ENCODE measurements around the gene TEX22. TPM values are rescaled to one million over a fixed set of nuclear protein-coding genes. Genes with fewer than 3 reads are reported as not detected.

The TEX22 gene
- total RNA-seq, 4 donors from 2014 or later: 0.35 to 1.6 (median 0.94) TPM; not detected in 1

GRCh38 chr14:105425823-105426247, 27.5 kb downstream of the TEX22 start:
- peaks cover 4 to 17% (median 13%) of the 10 kb centered on the region in 4 donors for H3K4me1 ChIP-seq
- DNase-seq: no peak
- no peak overlapping the region for H3K27ac ChIP-seq
- H3K36me3 ChIP-seq: no peaks in the 10 kb centered on the region
- H3K9me3 ChIP-seq: no peaks in the 10 kb centered on the region
- H3K4me3 ChIP-seq: no peak overlapping the region
- no peaks in the 10 kb centered on the region for H3K27me3 ChIP-seq
- no peak for TF ChIP-seq POLR2A (IDR thresholded peaks at IDR 0.05)
- TF ChIP-seq, protein P1, sequence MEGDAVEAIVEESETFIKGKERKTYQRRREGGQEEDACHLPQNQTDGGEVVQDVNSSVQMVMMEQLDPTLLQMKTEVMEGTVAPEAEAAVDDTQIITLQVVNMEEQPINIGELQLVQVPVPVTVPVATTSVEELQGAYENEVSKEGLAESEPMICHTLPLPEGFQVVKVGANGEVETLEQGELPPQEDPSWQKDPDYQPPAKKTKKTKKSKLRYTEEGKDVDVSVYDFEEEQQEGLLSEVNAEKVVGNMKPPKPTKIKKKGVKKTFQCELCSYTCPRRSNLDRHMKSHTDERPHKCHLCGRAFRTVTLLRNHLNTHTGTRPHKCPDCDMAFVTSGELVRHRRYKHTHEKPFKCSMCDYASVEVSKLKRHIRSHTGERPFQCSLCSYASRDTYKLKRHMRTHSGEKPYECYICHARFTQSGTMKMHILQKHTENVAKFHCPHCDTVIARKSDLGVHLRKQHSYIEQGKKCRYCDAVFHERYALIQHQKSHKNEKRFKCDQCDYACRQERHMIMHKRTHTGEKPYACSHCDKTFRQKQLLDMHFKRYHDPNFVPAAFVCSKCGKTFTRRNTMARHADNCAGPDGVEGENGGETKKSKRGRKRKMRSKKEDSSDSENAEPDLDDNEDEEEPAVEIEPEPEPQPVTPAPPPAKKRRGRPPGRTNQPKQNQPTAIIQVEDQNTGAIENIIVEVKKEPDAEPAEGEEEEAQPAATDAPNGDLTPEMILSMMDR (IDR thresholded peaks at IDR 0.05): no peak

- Histone ChIP-seq H3K4me1 (peaks cover 0 to 10% (median 5%) of the 10 kb centered on the region in 4 donors), H3K36me3 (no peaks in the 10 kb centered on the region), H3K27me3 (no peaks in the 10 kb centered on the region), H3K4me3 (no peak overlapping the region), H3K27ac (no peak overlapping the region), H3K9me3 (no peaks in the 10 kb centered on the region)
- no peak for DNase-seq
- TF ChIP-seq, protein P1 (IDR thresholded peaks at IDR 0.05): no peak
- TF ChIP-seq POLR2A (IDR thresholded peaks at IDR 0.05): no peak
These were observed 28.2 kb downstream of the TEX22 start for GRCh38 chr14:105426416-105427130.

- no peak for TF ChIP-seq POLR2A (IDR thresholded peaks at IDR 0.05)
- TF ChIP-seq, protein P1 (IDR thresholded peaks at IDR 0.05): no peak
- no peak for DNase-seq
- no peaks in the 10 kb centered on the region for H3K36me3 ChIP-seq
- H3K4me1 ChIP-seq: peaks cover 0 to 3% (median under 1%) of the 10 kb centered on the region in 4 donors
- H3K27ac ChIP-seq: no peak overlapping the region
- H3K27me3 ChIP-seq: no peaks in the 10 kb centered on the region
- H3K4me3 ChIP-seq: no peak overlapping the region
- no peaks in the 10 kb centered on the region for H3K9me3 ChIP-seq
These were observed 29.1 kb downstream of the TEX22 start for GRCh38 chr14:105427412-105427811.

DNA sequence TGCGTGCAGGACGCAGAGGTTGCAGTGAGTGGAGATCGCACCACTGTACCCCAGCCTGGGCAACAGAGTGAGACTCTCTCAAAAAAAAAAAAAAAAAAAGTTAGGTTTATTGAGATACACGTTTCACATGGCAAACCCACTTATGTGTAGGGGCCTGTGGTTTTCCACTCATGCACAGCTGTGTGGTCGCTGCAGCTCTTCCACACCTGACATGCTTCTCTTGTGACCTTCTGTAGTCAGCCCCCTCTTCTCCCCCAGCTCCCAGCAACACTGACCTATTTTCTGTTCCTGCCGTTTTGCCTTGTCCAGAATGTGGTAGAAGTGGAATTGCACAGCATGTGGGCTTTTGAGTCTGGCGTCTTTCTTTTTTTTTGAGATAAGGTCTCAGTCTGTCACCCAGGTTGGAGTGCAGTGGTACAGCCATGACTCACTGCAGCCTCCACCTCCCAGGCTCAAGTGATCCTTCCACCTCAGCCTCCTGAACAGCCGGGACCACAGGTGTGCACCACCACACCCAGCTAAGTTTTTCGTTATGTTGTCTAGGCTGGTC, 29.7 kb downstream of the TEX22 start:
- no peak overlapping the region for H3K4me3 ChIP-seq
- DNase-seq: no peak
- TF ChIP-seq, protein P1 (IDR thresholded peaks at IDR 0.05): no peak
- no peak for TF ChIP-seq POLR2A (IDR thresholded peaks at IDR 0.05)
- H3K9me3 ChIP-seq: no peaks in the 10 kb centered on the region
- no peaks in the 10 kb centered on the region for H3K36me3 ChIP-seq
- no peak overlapping the region for H3K27ac ChIP-seq
- no peaks in the 10 kb centered on the region for H3K27me3 ChIP-seq
- no peaks in the 10 kb centered on the region for H3K4me1 ChIP-seq

DNA sequence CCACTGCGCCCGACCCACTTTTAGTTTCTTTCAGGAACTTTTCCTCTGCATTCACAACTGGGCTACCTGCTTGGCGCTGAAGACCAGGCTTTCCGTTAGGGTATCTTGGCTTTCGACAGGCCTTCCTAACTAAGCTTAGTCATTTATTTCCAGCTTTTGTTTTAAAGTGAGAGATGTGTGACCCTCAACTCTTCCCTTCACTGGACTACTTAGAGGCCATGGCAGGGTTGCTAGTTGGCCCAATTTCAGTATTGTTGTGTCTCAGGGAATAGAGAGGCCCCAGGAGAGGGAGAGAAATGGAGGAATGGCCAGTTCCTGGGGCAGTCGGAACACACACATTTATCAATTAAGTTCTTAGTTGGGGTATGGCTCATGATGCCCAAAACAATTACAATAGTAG, 31.7 kb downstream of the TEX22 start:
- no peak overlapping the region for H3K27ac ChIP-seq
- TF ChIP-seq POLR2A (IDR thresholded peaks at IDR 0.05): no peak
- TF ChIP-seq, protein P1 (IDR thresholded peaks at IDR 0.05): no peak
- no peaks in the 10 kb centered on the region for H3K9me3 ChIP-seq
- no peaks in the 10 kb centered on the region for H3K27me3 ChIP-seq
- DNase-seq: no peak
- H3K36me3 ChIP-seq: no peaks in the 10 kb centered on the region
- no peak overlapping the region for H3K4me3 ChIP-seq
- no peaks in the 10 kb centered on the region for H3K4me1 ChIP-seq

Measured in Peyer's patch (tissue), 4 donors.